ENCODE results near the gene XPOT.

GRCh38 chr12:64450711-64451486 lies 46.7 kb downstream of the XPOT start:
- TF ChIP-seq POLR2A (IDR thresholded peaks at IDR 0.05; ENCODE audit: low read depth, low read length), result no peak
- TF ChIP-seq CTCF (conservative IDR thresholded peaks at IDR 0.05; ENCODE audit: low read depth, low read length), result no peak
- no peak for TF ChIP-seq RAD21 (IDR thresholded peaks at IDR 0.05; ENCODE audit: low read length)
- no peak for TF ChIP-seq RFX5 (IDR thresholded peaks at IDR 0.05; ENCODE audit: low read depth, low read length)
- TF ChIP-seq USF2 (IDR thresholded peaks at IDR 0.05; ENCODE audit: low read depth, low read length), result no peak
- TF ChIP-seq ELK1 (IDR thresholded peaks at IDR 0.05; ENCODE audit: borderline replicate concordance, low read depth, low read length), result no peak
- TF ChIP-seq MAZ (IDR thresholded peaks at IDR 0.05; ENCODE audit: borderline replicate concordance, low read depth, low read length), result no peak
- no peak for TF ChIP-seq CHD1 (IDR thresholded peaks at IDR 0.05; ENCODE audit: low read depth, low read length)
- no peak for TF ChIP-seq FOS (IDR thresholded peaks at IDR 0.05; ENCODE audit: low read depth, low read length)
